GM19395 (cell line): ENCODE measurements around the gene SLC41A3.

Experiments used
- ATAC-seq: cut with Tn5 transposase; IDR thresholded peaks from one replicate; pipeline ENCODE4 v1.9.1; 2021; ENCODE audit warnings: mild to moderate bottlenecking, moderate library complexity; ENCODE audit not compliant: unreplicated experiment

Gene SLC41A3

GRCh38 chr3:126033051-126033745, 50.7 kb downstream of the SLC41A3 start:
- no peak for ATAC-seq

GRCh38 chr3:126031981-126032471, 51.9 kb downstream of the SLC41A3 start:
- no peak for ATAC-seq

GRCh38 chr3:126030455-126030854, 53.5 kb downstream of the SLC41A3 start:
- no peak for ATAC-seq

GRCh38 chr3:126029241-126029640, 54.7 kb downstream of the SLC41A3 start:
- ATAC-seq: no peak

GRCh38 chr3:126028096-126028495, 55.8 kb downstream of the SLC41A3 start:
- no peak for ATAC-seq

- ATAC-seq: no peak
Measured at GRCh38 chr3:126026761-126027160, 57.2 kb downstream of the SLC41A3 start.

- no peak for ATAC-seq
Measured at GRCh38 chr3:126026277-126026751, 57.6 kb downstream of the SLC41A3 start.

- no peak for ATAC-seq
Measured at GRCh38 chr3:126025862-126026261, 58.1 kb downstream of the SLC41A3 start.

- no peak for ATAC-seq
Measured at GRCh38 chr3:126025116-126025729, 58.7 kb downstream of the SLC41A3 start.

GRCh38 chr3:126024049-126024854, 59.7 kb downstream of the SLC41A3 start:
- no peak for ATAC-seq

GRCh38 chr3:126023390-126023789, 60.5 kb downstream of the SLC41A3 start:
- ATAC-seq: no peak

- no peak for ATAC-seq
Measured at GRCh38 chr3:126022741-126023359, 61.1 kb downstream of the SLC41A3 start.

- ATAC-seq: no peak
Measured at GRCh38 chr3:126021702-126022101, 62.2 kb downstream of the SLC41A3 start.

- no peak for ATAC-seq
Measured at GRCh38 chr3:126021224-126021623, 62.7 kb downstream of the SLC41A3 start.

- ATAC-seq: no peak
Measured at GRCh38 chr3:126019683-126020082, 64.2 kb downstream of the SLC41A3 start.

- ATAC-seq: no peak
Measured at GRCh38 chr3:126018995-126019394, 64.9 kb downstream of the SLC41A3 start.

- no peak for ATAC-seq
Measured at GRCh38 chr3:126018545-126018944, 65.4 kb downstream of the SLC41A3 start.

- no peak for ATAC-seq
Measured at GRCh38 chr3:126017362-126017761, 66.6 kb downstream of the SLC41A3 start.

- no peak for ATAC-seq
Measured at GRCh38 chr3:126016616-126017015, 67.3 kb downstream of the SLC41A3 start.

GRCh38 chr3:126015075-126015474, 68.8 kb downstream of the SLC41A3 start:
- ATAC-seq: no peak

GRCh38 chr3:126014252-126014651, 69.7 kb downstream of the SLC41A3 start:
- no peak for ATAC-seq
